DMS53 (cell line): ENCODE measurements around the gene LIF.
"Not testable (repeated sequence)": the region's sequence is repeated elsewhere in the genome, so short reads cannot be mapped to it uniquely, and the experiment has no call there.

Experiments
- DNase-seq: peaks from one replicate; lab custom pipeline; 2025; lab: John Stamatoyannopoulos, UW

Gene LIF

DNA sequence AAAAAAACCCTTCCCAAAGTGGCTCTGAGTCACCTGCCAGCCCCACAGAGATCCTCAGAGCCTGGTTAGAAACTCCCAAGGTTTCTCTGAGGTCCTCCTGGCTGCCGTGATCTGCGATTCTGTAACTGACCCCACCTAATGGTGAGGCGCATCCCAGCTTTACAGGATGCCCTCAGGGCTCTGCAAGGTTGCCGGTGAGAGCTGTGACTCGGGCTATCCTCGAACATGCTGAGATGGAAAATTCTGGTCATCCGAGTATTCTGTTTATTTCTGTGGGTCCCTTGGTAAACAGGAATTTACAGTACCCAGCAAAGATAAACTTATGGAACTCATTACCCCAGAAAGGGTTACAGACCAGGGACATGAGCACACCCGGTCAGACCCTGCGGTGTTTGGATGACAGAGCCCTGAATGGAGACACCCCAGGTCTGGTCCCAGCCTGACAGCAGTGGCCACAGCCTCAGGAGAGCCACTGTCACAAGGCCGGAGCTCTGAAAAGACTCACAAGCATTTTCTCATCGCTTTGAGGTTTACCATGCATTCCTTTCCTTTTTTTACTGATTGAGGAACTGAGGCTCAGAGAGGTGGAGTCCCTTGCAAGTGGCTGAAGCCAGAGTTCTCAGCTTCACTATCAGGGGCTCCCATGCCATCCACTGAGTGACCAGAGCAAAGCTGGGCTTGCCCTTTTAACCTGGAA, 22.2 kb downstream of the LIF start:
- DNase-seq: no peak

DNA sequence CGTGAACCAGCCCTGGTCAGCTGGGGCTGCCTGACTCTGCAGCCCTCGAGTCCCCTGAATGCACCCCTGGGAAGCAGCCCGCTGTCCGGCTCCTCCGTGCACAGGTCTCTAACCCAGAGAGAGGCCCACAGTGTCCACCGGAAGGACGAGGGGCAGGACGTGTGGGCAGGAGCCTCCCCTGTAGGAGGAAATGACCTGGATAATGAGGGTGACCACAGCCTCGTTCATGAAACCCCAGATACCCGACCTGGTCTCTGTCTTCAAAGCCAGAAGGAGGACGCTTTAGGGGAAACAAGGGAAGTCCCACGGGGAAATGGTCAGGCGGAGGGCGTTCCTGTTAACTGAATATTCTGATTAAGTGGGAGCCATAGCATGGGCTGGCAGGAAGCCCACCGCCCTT, 23.3 kb downstream of the LIF start:
- DNase-seq: no peak

DNA sequence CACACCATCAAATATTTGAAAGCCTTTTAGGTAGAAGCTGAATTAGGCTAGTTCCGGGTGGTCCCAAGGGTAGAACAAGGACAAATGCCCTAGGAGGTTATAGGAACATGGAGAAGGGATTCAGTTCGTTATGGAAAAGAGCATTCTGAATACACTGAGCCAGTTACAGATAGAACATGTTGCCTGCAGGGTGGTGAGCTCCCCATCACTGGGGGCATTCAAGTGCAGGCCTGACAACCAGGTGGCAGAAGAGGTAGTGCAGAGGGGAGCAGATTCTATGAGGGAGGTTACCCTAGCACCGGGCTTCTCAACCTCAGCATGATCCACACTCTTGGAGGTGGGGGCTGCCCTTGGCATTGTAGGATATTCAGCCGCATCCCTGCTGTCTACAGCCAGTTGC, 24.2 kb downstream of the LIF start:
- DNase-seq: no peak

DNA sequence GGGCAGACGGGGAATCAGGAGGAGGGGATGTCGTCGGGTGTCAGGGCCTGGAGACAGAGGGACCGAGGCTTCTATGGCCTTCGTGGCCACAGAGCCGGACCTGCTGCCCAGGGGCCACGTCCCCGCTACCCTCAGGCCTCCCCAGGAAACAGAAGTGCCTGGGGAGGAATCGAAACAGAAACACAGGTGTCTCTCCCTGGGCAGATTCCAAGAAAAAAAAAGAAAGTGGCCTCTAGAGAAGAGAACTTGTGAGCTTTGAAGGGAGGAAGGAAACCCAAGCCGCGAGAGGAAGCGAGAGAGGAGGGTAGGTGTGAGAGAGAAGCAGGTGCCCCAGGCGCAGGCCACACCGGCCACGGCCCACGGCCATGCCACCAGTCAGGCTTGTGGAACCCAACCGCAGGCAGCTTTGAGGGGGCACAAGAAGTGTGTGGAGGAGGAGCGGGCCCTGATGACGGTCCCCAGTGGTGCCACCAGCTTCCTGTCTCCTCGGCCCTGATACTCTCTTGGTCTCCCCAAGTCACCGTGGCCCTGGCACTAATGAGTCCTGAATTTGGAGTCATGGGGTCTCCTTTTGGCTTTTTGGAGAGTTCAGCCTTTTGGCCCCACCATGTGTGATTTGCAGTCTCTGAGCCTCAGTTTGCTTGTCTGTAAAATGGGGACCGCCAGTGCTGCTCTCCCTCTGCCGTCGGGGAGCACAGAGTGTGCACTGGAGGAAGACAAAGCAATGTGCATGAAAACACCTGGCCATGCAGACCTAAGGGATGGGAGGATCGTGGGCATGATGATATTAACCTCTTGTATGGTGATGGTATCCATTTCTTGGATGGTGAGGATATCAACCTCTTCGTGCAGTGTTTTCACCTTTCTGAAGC, 25.2 kb downstream of the LIF start:
- DNase-seq: no peak

DNA sequence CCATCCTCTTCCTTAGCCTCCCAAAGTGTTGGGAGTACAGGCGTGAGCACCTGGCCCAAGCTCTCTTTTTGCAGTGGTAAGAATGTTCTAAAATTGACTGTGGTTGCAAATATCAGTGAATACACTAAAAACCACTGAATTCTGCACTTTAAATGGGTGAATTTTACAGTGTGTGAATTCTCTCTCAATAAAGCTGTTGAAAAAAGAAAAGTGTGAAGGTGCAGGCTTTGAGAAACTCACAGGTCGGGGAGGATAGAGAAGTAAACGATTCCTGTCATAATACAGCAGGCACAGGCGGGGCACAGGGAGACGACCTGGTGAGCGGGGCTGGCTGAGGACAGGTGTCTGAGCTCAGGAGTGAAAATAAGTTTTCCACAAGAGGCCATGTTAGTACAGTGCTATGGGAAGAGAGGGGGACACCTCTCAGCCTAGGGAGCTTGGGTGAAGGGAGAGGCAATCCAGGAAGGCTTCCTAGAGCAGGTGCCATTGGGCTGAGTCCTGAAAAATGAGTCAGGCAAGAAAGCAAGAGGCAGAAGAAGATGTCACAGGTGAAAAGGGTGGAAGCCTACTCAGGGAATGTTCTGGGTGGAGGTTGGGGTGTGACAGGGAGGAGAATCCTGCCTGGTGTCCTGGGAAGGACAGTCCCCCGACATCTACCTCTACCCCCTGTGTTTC, 26.1 kb downstream of the LIF start:
- no peak for DNase-seq

DNA sequence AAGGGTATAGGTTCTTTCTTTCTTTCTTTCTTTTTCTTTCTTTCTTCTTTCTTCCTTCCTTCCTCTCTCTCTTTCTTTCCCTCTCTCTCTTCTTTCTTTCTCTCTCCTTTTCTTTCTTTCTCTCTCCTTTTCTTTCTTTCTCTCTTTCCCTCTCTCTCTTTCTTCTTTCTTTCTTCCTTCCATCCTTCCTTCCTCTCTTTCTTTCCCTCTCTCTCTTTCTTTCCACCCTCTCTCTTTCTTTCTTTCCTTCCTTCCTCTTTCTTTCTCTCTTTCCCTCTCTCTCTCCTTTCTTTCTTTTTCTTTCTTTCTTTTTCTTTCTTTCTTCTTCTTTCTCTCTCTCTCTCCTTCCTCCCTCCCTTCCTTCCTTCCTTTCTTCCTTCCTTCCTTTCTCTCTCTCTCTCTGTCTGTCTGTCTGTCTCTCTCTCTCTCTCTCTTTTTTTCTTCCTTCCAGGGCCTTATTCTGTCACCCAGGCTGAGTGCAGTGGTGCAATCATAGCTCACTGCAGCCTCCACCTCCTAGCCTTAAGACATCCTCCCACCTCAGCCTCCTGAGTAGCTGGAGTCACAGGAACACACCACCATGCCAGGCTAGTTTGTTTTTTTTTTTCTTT, 26.8 kb downstream of the LIF start:
- no peak for DNase-seq

DNA sequence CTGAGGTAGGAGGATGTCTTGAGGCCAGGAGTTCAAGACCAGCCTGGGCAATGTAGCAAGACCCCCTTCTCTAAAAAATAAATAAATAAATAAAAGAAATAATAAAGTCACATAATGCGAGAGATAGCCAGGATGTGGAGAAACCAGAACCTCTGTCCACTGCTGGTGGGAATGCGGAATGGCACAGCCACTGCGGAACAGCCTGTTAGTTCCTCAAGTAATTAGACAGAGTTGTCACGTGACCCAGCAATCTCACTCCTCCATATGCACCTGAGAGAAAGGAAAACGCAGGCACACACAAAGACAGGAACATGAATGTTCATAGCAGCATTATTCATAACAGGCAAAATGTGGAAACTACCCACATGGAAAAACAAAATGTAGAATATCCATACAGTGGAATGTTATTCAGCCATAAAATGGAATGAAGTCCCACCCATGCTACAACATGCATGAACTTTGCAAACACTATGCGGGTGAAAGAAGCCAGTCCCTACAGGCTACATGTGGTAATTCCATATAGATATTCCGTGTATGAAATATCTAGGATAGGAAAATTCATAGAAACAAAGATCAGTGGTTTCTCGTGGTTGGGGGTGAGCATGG, 27.4 kb downstream of the LIF start:
- DNase-seq: no peak

DNA sequence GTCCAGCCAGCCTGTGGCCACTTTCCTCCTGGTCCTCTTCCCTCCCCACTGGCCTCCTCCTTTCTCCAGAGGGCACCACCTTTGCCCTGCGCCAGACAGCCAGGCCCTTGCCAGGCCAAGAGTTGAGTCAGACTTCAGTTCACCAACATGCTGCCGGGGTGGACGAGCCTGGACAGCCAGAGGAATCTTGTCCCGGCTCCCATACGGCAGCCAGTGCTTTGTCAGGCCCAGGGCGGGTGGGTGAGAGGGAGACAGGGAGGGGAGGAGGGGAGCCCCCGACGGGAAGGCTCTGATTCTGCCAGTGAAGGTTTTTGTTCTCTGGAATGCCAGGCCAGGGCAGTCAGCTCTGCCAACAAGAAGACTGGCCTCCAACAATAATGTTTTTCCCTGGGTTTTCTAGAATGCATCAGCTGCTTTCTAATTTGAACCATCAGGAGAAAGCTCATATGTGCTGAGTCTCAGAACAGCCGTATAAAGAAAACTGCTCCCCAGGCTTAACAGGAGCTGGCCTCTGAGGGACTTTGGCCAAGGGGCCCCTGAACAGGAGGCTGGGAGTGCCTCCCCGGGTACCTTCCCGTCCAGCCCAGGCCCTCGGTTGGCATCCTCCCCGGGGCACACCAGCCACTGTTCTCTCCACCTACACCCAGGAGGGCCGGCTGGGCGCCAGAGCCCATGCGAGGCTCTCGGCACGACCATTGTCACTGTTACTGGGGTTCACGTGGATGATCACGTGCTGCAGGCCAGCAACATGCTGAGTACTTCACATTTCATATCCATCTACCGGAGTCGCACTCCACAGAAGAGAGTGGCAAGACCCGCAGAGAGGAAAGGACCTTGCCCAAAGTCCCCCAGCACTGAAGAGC, 28.6 kb downstream of the LIF start:
- no peak for DNase-seq

DNA sequence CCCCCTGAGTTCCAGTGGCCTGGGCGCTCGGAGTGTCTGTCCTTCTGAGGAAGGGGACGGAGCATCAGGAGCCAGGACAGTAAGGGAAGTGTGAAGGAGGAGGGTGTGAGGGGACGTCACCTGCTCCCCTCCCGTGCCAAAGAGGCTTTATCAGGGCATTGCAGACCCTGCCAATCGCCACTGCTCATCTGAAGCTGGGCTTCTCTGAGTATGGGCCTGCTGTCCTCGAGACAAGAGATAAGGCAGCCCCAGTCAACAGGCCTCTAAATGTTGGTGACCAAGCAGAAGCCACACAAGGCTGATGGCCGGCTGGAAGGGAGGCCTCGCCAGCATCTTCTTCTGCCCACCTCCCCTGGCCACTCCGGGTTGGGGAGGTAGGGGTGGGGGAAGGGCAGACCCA, 29.8 kb downstream of the LIF start:
- DNase-seq: no peak

DNA sequence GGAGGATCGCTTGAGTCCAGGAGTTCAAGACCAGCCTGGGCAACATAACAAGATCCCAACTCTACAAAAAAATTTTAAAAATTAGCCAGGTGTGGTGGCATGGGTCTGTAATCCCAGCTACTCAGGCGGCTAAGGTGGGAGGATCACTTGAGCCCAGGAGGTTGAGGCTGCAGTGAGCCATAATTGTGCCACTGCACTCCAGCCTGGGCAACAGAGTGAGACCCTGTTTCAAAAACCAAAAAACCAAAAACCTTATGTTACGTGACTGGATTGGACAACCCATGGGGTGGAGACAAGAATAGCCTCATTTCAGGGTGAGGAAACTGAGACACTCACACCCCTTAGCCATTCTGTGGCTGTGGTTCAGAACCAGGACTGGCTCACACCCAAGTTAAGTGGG, 30.3 kb downstream of the LIF start:
- DNase-seq: not testable (repeated sequence)

DNA sequence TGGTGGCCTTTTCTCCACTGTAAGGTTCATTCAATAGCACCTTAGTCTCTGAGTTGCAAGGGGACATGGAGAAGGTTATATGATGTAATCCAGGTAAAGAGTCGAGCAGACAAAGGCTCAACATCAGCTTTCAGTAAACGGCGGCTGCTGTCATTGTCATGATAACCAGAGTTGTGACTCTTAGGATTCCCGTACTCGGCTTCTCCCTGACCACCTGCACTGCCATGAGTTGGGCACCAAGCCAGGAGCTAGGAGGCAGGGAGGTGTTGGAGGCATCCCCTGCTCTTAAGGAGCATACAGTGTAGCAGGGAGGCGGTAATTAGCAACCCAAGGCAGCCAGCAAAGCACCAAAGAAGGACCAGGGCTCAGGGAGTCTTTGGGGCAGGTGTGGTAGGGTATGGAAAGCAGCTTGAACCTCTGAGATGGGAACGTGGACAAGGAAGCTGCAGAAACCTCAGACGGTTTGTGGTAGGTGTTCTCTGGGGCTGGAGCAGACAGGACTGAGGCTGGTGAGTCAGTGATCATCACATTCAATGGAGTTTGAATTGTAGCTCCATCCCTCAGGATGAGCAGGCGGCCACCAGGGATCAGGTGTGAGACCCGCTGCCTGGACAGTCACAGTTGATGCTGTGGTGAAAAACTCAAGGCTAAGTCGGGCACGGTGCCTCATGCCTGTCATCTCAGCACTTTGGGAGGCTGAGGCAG, 31.7 kb downstream of the LIF start:
- peak; percentile 28 for DNase-seq

DNA sequence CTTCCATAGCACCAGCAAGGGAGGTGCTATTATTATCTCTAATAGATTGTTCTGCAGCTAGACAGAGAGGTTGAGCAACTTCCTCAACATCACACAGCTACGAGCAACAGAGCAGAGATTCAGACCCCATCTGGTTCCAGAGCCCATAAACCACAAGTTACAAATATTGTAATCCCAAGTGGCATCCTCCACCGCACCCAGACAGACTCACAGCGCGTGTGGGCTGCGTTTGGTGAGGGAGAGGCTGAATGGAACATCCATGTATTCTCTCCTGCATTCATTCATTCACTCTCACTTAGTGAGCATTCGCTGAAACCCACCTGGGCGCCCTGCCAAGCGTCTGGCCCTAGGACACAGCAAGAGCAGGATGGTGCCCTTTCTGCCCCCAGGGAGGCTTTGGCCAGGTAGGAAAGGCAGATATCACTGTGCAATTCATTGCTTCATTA, 33.5 kb downstream of the LIF start:
- DNase-seq: no peak

DNA sequence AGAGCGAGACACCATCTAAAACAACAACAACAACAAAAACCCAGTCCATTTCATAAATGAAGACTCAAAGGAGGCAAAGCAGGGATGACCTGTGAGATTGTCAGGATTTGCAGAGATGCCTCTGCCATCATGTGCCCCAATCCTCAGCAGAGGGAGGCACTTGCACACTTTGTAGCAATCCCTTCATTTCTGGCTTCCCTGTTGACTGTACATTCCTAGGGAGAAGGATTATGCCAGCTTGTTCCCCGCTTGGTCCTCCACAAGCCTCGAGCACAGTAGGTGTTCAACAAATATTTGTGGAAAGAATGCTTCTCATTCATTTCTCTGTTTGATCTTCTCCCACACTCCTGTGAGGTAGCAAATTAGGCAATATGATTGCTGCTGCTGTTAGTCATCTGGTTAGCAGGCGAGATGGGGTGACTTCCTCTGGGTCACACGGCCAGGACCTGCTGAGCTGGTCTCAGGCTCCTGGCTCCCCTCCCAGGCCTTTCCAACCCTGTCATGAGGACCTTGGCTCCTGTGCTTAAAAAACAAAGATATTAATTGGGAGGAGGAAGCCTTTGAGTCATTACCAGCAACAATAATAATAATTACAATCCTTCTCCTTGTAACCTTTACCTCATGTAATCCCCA, 34.1 kb downstream of the LIF start:
- DNase-seq: peak; percentile 59

DNA sequence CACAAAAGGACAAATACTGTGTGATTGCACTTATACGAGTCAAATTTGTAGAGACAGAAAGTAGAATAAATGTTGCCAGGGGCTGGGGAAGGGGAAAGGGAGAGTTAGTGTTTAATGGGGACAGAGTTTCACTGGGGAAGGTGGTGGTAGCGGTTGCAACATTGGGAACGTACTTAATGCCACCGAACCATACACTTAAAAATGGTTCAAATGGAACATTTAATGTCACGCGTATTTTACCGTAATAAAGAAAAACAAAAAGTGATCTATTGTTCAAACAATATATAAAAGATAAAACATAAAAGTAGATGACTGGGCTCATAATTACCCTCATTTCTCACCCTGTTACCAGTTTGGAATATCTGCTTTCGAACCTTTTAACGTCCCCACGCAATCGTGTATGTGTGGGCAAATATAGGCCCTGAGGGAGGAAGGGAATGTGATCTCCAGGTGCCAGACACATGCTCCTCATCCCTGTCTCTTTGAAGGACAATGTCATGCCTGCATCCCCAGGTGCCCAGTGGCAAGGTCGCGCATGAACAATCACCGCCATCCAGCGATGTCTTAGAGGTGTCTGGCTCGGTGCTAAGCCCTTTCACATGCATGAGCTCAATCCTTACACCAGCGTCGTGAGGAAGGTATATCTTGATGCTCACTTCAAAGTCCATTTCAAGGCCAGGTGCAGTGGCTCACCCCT, 35.3 kb downstream of the LIF start:
- DNase-seq: no peak

DNA sequence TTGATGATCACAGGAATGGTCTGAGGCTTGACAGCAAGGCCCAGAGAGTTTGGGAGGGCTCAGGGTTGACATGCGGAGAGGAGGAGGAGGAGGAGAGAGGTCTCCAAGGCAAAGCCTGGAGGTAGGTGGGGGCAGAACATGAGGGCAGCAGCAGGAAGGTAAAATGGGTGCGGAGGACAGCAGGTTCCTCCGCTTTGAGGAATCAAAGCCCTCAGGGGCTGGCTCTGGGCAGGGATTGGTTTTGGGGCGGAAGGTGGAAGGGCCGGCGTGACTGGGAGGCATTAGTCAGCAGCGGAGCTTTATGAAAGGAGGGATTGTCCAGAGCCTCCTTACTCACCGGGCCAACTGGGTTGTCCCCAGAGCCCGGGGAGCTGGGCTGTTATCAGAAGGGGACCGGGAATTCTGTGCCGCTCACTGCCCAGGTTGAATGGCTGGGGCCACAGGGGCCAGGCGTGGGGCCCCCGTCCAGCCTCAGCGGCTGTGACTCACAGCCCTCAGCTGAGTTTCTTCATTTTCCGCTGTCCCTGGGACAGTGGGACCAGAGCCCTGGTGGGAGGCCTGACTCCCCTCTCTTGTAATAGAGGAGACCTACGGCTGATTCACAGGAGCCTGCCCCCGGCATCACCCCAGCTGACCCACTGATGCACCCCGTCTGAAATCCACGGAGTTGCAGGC, 36.2 kb downstream of the LIF start:
- DNase-seq: no peak

DNA sequence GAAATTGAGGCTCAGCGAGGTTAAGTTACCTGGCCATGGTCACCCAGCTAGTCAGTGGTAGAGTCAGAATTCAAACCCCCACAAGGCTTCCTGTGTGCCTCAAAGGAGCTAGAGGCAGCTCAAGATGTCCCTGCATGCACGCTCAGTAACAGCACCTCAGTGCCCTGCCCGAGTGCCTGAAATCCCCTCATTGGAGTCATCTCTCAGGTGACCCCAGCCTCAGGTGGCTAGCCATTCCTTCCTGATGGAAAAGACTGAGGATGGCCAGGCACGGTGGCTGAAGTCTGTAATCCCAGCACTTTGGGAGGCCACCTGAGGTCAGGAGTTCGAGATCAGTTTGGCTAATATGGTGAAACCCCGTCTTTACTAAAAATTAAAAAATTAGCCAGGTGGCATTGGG, 36.9 kb downstream of the LIF start:
- no peak for DNase-seq

DNA sequence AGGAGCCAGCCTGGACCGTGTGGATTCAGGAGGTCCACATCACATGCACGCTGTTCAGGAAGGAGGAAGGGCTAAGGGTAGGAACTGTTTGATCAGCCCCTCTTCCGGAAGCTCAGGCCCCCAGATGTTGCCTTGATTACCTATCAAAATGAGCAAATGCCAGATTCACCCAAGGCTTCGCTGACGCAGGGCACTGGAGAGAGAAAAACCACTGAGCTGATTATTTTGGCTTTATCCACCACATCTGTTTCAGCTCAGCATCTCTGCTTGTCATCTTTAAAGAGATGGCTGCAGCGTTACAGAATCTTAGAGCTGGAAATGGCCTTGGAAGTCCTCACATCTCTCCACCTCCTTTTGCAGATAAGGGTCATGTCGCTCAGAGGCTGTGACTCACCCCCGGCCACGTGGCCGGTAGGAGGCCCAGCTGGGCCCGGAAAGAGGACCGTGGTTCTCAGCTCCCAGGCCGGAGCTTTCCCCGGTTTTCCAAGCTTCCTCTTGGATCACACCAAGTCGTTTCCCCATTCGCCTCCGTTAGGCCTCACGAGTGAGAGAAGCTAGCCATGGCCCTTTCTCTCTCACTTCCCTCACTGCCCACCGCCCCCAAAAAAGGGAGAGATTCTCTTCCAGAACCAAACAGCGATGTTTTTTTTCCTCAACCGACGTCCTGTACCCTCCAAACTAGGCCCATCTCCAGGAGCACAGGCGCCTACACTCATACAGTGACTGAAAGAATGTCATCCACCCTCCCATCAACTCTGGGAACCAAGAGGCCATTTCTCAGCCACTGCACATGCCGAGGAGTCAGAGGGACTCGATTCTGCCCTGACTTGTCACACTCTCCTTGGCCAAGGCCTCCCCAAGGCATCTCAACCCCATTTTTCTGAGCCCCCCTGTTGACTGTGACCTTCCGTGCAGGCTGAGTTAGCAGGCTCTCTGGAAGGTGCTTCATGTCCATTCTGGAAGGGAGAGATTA, 37.6 kb downstream of the LIF start:
- no peak for DNase-seq

DNA sequence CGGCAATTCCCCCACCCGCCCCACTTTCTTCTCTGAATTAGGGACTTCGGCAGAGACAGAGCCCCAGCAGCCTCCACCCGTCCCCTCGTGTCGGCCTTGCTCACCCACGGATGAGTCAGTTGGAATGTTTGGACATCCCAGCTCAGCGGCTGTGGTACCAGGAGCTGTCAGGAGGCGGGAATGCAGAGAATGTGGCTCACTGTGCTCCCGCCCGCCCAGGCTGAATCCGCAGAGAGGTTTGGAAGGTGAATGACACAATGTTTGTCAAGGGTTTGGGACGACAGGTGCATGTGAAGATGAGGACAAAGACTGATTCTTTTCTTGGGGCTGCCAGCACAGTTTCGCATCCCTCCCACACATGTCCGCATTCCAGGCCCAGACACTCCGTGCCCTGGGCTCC, 39.6 kb downstream of the LIF start:
- DNase-seq: peak; percentile 75
